Choroid plexus epithelial cell (primary cell): Measurements from ENCODE around the gene CNGA1.

ENCODE experiments used
- DNase-seq: peaks from one replicate; pipeline ENCODE4 v3.0.0-alpha.2; 2010; ENCODE audit warnings: low read depth
- H3K4me3 ChIP-seq: 2 replicates; pipeline ENCODE4 v1.5.1; 2011; ENCODE audit warnings: low read depth, mild to moderate bottlenecking, control low read depth, low read length, moderate library complexity
- TF ChIP-seq, protein P1 (sequence below): conservative IDR thresholded peaks from 2 replicates; pipeline ENCODE4 v1.5.1; 2011; ENCODE audit warnings: low read depth, mild to moderate bottlenecking, control low read depth, inconsistent platforms, low read length, moderate library complexity

The CNGA1 gene

DNA sequence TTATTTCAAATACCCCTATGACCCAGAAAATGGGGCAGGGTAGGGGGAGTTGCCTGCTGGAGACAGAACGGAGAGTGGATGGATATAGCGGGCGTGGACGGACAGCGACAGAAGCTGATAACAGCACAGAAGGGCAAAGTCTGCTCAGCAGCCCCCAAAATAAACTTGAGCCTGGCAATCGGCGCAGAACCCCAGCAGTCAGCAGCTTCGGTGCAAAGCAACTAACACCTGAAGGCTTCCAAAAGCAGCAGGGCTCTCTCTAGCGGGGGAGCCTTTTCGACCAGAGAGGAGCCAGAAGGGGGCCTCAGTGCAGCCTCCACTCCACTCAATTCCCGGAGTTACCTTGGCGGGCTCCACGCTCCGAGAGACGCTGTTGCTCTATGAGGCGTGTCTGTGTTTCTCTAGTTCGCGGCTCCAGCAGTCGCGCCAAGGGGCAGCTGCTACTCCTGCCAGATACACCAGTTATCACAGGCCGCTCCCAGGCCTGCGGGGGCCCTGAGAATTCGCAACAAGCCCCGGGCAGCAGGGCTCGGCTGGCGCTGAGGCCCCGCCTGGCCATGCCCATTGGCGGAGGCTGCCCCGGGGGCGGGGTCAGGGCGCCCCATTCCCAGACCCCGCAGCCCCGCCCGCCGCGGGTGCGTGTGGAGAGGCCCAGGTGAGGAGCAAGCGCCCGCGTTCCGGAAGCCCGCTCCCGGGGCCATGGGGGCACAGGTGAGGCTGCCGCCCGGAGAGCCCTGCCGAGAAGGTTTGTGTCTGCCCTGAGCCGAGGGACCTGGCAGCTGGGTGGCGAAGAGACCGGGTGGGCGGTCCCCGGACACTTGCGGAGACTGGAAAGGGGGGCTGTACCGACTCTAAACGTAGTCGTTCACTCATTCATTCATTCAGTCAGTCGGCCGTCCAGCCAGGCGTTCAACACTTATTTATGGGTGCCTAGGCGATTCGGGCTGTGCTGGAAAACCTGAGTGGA is at the start of gene CNGA1, which contains the start of gene NIPAL1:
Gene CNGA1, minus strand, starts transcription at position 541 of the 967 bp plus-strand sequence. CDS start 63,992 bp downstream, outside the sequence.
Gene NIPAL1, plus strand, starts transcription at position 632 of the 967 bp plus-strand sequence. Its CDS starts 68 bp downstream, at position 700.
- TF ChIP-seq, protein P1, sequence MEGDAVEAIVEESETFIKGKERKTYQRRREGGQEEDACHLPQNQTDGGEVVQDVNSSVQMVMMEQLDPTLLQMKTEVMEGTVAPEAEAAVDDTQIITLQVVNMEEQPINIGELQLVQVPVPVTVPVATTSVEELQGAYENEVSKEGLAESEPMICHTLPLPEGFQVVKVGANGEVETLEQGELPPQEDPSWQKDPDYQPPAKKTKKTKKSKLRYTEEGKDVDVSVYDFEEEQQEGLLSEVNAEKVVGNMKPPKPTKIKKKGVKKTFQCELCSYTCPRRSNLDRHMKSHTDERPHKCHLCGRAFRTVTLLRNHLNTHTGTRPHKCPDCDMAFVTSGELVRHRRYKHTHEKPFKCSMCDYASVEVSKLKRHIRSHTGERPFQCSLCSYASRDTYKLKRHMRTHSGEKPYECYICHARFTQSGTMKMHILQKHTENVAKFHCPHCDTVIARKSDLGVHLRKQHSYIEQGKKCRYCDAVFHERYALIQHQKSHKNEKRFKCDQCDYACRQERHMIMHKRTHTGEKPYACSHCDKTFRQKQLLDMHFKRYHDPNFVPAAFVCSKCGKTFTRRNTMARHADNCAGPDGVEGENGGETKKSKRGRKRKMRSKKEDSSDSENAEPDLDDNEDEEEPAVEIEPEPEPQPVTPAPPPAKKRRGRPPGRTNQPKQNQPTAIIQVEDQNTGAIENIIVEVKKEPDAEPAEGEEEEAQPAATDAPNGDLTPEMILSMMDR = peak; percentile 74
- peak; percentile 58 for DNase-seq
- H3K4me3 ChIP-seq = peak within 1 kb of the TSS; percentile 78

DNA sequence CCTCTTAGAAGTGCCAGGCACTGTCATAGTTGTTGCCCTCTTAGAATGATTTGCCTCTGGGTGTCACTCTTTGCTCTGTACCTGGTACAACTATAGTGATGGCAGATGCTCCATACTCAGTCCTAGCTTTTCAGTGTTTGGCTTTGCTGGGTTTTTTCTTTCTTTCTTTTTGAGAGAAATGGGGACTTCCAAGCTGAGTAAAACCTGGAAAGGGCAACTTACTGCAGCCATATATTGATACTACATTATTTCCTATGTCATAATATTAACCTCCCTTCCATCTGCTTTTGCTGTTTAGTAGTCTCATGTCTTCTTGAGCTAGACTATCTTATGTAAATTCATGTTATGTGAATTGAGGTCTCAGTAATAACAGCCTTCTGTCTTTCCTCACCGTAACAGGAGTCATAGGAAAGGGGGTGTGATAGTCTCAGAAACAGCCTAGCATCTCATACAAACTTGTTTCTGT is 49.1 kb upstream of the CNGA1 start:
- H3K4me3 ChIP-seq = no peak overlapping the region
- no peak for DNase-seq
- TF ChIP-seq, protein P1 = no peak

DNA sequence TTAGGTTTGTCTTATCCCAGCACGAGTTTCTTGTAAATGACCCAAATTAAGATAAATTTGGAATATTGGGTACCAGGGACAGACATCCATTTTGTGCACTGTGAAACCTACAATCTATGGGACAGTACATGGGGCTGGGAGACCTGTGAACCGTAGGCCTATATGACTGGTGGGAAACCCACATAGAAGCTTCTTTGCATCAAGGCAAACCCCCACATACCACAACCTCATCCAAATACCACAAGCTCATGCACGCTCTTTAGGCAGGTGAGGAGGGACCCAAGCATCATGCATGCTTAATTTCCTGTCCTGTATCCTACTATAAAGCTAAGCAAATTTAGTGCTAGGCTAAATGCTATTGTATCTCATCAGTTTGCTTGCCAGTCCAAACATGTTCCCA is 47.9 kb upstream of the CNGA1 start:
- TF ChIP-seq, protein P1 = no peak
- H3K4me3 ChIP-seq = no peak overlapping the region
- no peak for DNase-seq

DNA sequence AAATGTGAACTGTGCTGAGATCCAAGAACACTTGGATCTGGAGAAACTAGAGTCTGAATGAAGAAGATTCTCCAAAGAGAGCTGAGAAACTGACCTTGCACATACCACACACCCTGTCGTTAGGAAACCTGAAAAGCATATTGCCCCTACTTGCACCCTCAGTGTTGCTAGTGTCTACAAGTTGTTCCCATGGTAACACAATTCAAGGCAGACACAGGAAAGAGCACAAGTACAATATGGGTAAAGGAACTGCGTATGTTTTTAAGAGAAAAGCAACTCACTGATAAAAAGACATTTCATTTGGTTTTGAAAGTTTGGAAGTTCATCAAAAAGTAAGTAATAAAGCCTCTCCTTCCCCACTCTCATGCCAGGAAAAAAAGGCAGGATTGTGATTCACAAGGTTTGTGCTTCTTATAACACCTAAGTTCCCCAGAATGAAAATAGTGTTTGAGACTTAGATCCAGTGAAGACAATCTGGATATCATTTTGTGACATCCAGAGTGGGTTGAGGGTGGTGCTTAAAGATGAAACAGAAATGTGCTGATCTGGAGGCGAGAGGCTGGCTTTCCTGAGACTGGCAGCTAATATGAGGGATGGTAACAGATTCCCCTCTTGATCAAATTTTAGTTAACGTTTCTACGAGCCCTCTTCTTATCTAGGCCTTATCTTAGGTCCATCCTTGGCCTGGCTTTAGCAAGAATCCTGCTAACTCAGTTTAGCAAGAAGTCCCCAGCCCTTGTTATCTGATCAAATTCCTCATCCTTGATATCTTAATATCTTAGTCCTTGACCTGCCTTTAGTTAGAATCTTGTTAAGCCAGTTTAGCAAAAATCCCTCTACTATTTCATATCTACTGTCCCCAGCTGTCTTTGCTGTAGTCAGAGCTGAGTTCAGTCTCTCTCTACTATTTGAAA is 42.4 kb upstream of the CNGA1 start:
- peak; percentile 9 for DNase-seq
- H3K4me3 ChIP-seq = no peak overlapping the region
- TF ChIP-seq, protein P1 = no peak

DNA sequence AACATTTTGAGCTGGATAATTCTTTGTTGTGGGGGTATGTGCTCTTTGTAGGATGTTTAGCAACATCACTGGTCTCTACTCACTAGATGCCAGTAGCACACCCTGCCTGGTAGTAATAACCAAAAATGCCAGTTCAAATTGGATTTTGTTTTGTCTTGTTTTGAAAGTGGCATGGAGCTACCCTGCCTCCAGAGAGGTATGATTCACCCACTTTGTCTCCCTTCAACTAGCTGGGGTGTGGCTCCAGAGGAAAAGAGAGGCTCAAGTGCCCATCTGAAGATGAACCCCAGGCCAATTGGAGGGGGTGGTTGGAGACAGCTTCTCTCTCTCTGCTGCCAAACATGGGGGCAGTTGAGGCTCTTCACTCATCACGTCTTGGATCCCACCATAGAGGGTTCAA is 34.6 kb upstream of the CNGA1 start:
- TF ChIP-seq, protein P1 = no peak
- DNase-seq = no peak

DNA sequence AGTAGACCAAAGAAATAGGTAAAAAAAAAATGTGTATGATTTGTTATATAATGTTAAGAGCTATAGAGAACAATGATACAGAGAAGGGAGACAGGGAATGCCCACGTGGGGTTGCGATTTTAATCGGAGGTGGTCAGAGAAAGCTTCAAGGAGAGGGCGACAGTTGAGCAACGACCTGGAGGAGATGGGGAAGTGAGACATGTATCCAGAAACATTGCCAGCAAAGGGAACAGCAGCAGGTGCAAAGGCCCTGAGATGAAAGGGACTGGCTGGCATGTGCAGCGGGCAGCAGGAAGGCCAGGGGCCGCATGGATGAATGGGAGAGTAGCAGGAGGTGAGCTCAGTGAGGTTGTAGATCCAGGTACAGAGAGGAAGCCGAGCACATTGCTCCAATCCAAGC is 33.0 kb upstream of the CNGA1 start:
- TF ChIP-seq, protein P1 = no peak
- DNase-seq = no peak
- H3K4me3 ChIP-seq = no peak overlapping the region

More for the DNA sequence above, 34.6 kb upstream of the CNGA1 start:
- H3K4me3 ChIP-seq = no peak overlapping the region
